ENCODE measurements around the gene CAPRIN1.

The CAPRIN1 gene

DNA sequence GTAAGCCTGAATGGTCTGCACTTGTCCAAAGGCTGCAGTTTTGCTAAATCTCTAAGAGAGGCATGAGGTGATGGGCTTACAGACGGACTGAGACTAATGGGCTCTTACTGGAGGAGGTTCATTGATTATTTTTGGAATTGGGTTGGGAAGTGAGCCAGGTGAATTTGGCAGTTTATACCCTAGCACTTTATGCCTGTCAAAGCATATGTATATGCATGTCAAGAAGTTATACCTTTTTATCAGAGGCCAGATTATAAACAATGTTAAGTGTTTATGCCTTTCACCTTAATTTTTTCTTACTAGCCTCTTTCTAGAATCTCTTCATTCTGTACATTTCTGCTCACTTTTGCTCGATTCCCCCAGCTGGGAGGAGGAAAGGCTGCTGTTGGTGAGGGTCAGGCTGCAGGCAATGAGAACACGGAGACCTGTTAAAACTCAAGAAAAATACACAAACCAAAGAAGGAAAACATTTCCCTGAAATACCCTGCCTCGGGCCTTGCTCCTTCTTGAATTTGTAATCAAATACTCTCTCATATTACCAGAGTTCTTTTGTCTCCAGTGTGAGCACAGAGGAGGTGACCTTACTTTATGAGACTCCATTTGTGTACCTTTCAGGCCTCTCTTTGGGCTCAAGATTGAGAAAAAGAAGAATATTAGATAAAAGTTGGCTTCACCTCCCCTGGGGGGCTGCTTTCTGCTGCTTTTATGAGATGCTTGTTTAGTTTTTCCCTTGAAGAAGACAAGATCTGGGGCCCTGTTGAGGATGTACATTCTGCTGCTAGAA is 73.5 kb downstream of the CAPRIN1 start:
- H3K79me2 ChIP-seq (ENCODE audit: control insufficient read depth, insufficient read depth, low read length, unreplicated experiment): no peaks in the 10 kb centered on the region
- H2AFZ ChIP-seq (ENCODE audit: low read length, unreplicated experiment): no peak overlapping the region
- no peak overlapping the region for H3K27ac ChIP-seq (ENCODE audit: low read depth, low read length)
- no peaks in the 10 kb centered on the region for H3K4me1 ChIP-seq (ENCODE audit: control insufficient read depth, insufficient read depth, low read length, unreplicated experiment)
- H3K4me3 ChIP-seq (ENCODE audit: low read depth, low read length): no peak overlapping the region
- peaks cover 22% of the 10 kb centered on the region for H3K36me3 ChIP-seq (ENCODE audit: insufficient read depth, low read length)
- no peaks in the 10 kb centered on the region for H3K27me3 ChIP-seq (ENCODE audit: insufficient read depth, low read length)

DNA sequence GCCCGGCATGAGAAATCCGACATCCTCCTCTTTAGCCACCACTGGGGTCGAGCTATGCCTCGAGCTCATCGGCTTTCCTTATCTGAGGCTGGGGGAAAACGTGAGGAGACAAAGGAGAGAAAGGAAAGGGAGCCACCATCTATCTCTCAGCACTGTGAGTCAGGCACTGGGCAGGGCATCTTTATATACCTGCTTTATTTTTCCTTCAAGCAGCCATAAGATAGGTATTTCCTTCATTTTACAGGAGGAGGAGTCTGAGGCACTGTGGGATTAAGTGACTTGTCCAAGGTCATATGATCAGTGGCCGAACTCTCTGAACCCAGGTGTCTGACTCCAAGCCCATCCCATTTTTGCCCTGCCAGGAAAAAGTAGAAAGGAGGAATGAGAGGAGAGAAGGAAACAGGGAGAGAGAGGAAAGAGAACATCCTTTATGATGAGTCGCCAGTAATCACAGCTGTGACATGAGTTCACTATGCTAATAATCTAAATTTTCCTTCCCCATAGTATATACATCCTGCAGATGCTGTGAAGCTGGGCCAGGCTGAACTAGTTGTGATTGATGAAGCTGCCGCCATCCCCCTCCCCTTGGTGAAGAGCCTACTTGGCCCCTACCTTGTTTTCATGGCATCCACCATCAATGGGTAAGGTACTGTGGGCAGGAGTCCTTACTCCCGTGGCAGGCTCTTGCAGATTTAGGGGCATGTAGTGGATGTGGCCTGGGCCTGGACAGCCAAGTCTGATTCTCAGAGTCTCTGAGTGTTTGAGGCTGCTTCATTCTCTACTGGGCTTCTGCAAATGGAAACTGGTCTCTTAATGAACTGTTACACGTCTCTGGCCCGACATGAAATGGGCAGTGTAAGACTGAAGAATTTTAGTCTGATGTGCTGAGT is 75.7 kb downstream of the CAPRIN1 start:
- no peak overlapping the region for H2AFZ ChIP-seq (ENCODE audit: low read length, unreplicated experiment)
- H3K27ac ChIP-seq (ENCODE audit: low read depth, low read length): no peak overlapping the region
- H3K27me3 ChIP-seq (ENCODE audit: insufficient read depth, low read length): no peaks in the 10 kb centered on the region
- H3K79me2 ChIP-seq (ENCODE audit: control insufficient read depth, insufficient read depth, low read length, unreplicated experiment): no peaks in the 10 kb centered on the region
- no peak overlapping the region for H3K4me3 ChIP-seq (ENCODE audit: low read depth, low read length)
- peaks cover 39% of the 10 kb centered on the region for H3K36me3 ChIP-seq (ENCODE audit: insufficient read depth, low read length)
- no peaks in the 10 kb centered on the region for H3K4me1 ChIP-seq (ENCODE audit: control insufficient read depth, insufficient read depth, low read length, unreplicated experiment)

DNA sequence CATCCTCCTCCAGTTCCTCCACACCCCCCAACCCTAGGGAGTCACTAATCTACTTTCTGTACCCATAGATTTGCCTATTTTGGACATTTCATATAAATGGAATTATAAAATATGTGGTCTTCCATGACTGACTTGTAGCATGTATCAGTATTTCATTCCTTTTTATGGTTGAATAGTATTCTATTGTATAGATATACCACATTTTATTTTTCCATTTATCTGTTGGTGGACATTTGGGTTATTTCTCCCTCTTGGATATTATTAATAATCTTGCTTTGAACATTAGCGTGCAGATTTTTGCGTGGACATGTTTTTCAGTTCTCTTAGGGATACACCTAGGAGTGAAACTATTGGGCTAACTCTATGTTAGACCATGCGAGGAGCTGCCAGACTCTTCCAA is 77.3 kb downstream of the CAPRIN1 start:
- Histone ChIP-seq H3K27me3 (ENCODE audit: insufficient read depth, low read length) (no peaks in the 10 kb centered on the region), H3K36me3 (ENCODE audit: insufficient read depth, low read length) (peaks cover 41% of the 10 kb centered on the region), H3K4me3 (ENCODE audit: low read depth, low read length) (no peak overlapping the region), H3K27ac (ENCODE audit: low read depth, low read length) (no peak overlapping the region), H2AFZ (ENCODE audit: low read length, unreplicated experiment) (no peak overlapping the region), H3K4me1 (ENCODE audit: control insufficient read depth, insufficient read depth, low read length, unreplicated experiment) (no peaks in the 10 kb centered on the region), H3K79me2 (ENCODE audit: control insufficient read depth, insufficient read depth, low read length, unreplicated experiment) (no peaks in the 10 kb centered on the region)

DNA sequence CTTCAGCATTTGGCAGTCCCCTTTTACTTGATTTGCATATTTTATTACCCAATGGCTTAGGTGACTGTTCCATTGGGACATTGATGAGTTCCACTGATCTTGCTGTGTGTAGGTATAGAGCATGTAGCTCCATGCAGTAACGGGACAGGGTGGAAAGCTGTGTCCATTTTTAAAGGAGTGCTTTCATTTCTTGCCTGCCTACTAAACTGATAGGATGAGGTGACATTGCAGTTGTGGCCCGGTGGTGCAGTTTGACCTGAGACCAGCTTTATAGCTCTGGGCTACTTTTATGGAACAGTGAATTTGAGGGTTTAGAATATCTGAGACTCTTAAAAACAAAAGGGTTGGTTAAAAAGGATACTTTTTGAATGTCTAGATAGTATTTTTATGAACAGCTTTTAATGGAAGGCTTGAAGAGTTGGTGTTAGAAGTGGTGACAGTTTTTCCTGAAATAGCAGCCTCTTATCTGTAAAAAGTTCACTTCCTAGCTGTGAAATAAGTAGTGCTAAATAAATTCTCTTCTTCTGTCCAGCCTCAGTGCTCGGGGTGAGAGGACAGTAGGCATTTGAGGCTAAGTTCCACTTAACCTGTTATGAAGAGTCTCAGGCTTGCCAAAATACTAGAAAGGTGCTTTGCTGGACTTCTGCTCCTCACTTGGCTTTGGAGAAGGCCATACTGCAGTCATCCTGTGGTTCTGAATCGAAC is 80.9 kb downstream of the CAPRIN1 start:
- Histone ChIP-seq H3K27ac (ENCODE audit: low read depth, low read length) (no peak overlapping the region), H2AFZ (ENCODE audit: low read length, unreplicated experiment) (no peak overlapping the region), H3K4me3 (ENCODE audit: low read depth, low read length) (no peak overlapping the region), H3K4me1 (ENCODE audit: control insufficient read depth, insufficient read depth, low read length, unreplicated experiment) (no peaks in the 10 kb centered on the region), H3K36me3 (ENCODE audit: insufficient read depth, low read length) (peaks cover 44% of the 10 kb centered on the region), H3K79me2 (ENCODE audit: control insufficient read depth, insufficient read depth, low read length, unreplicated experiment) (no peaks in the 10 kb centered on the region), H3K27me3 (ENCODE audit: insufficient read depth, low read length) (no peaks in the 10 kb centered on the region)

DNA sequence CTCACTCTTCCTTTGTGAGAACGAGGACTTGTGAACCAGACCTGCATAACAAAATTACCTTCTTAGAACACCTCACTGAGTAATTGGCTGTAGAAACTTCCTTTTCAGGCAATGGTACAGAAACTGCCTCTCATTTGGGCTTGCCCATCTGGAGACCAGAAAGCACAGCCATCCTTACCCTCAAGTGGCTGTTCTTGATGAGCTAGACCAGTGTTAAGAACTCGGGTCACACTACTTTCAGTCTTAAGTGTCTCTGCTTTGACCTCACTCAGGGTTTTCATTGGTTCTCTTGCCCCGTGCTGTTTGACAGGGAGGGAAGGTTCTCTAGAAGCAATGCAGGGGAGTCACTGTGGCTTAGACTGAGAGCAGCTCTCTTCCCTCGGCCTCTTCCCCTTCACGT is 83.2 kb downstream of the CAPRIN1 start:
- no peaks in the 10 kb centered on the region for H3K79me2 ChIP-seq (ENCODE audit: control insufficient read depth, insufficient read depth, low read length, unreplicated experiment)
- peaks cover 33% of the 10 kb centered on the region; the same call in 1 of the 2 replicates for H3K36me3 ChIP-seq (ENCODE audit: insufficient read depth, low read length)
- no peaks in the 10 kb centered on the region for H3K27me3 ChIP-seq (ENCODE audit: insufficient read depth, low read length)

DNA sequence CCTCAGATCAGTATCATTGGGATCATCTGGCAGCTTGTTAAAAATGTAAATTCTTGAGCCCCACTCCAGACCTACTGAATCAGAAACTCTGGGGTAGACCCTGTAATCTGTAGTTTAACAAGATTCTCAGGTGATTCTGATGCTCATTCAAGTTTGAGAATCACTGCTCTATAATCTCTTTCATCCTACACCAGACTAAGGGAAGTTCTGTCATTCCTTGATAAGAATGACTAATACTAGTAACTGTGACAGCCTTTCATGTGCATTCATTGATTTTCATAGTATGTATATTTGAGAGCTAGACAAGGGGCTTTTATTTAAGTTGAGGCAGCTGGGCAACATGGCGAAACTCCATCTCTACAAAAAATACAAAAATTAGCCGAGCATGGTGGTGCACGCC is 83.9 kb downstream of the CAPRIN1 start:
- Histone ChIP-seq H3K27me3 (ENCODE audit: insufficient read depth, low read length) (no peaks in the 10 kb centered on the region), H3K27ac (ENCODE audit: low read depth, low read length) (no peak overlapping the region), H3K4me3 (ENCODE audit: low read depth, low read length) (no peak overlapping the region), H3K36me3 (ENCODE audit: insufficient read depth, low read length) (peaks cover 30% of the 10 kb centered on the region; the same call in 1 of the 2 replicates), H3K4me1 (ENCODE audit: control insufficient read depth, insufficient read depth, low read length, unreplicated experiment) (no peaks in the 10 kb centered on the region), H3K79me2 (ENCODE audit: control insufficient read depth, insufficient read depth, low read length, unreplicated experiment) (no peaks in the 10 kb centered on the region), H2AFZ (ENCODE audit: low read length, unreplicated experiment) (no peak overlapping the region)

More for the DNA sequence above, 83.2 kb downstream of the CAPRIN1 start:
- H3K4me3 ChIP-seq (ENCODE audit: low read depth, low read length): no peak overlapping the region
- H3K27ac ChIP-seq (ENCODE audit: low read depth, low read length): no peak overlapping the region
- no peaks in the 10 kb centered on the region for H3K4me1 ChIP-seq (ENCODE audit: control insufficient read depth, insufficient read depth, low read length, unreplicated experiment)
- H2AFZ ChIP-seq (ENCODE audit: low read length, unreplicated experiment): no peak overlapping the region

DNA sequence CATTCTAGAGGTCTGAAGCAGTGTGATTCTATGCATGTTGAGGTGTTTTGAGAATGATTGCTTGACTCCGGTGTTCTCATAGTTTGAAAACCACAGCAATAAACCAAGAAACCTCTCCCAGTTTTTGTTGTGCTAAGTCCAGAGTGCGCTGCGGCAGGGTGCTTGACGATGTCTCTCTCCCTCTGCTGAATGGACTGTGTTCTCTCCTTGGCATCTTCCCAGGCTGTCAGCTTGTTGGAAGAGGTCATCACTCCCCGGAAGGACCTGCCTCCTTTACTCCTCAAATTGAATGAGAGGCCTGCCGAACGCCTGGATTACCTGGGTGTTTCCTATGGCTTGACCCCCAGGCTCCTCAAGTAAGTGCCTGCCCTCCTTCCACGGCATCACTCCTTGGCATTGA is 84.9 kb downstream of the CAPRIN1 start:
- Histone ChIP-seq H3K79me2 (ENCODE audit: control insufficient read depth, insufficient read depth, low read length, unreplicated experiment) (no peaks in the 10 kb centered on the region), H3K4me1 (ENCODE audit: control insufficient read depth, insufficient read depth, low read length, unreplicated experiment) (no peaks in the 10 kb centered on the region), H3K27ac (ENCODE audit: low read depth, low read length) (no peak overlapping the region), H2AFZ (ENCODE audit: low read length, unreplicated experiment) (no peak overlapping the region), H3K36me3 (ENCODE audit: insufficient read depth, low read length) (peaks cover 24% of the 10 kb centered on the region; the same call in 1 of the 2 replicates), H3K4me3 (ENCODE audit: low read depth, low read length) (no peak overlapping the region), H3K27me3 (ENCODE audit: insufficient read depth, low read length) (no peaks in the 10 kb centered on the region)

DNA sequence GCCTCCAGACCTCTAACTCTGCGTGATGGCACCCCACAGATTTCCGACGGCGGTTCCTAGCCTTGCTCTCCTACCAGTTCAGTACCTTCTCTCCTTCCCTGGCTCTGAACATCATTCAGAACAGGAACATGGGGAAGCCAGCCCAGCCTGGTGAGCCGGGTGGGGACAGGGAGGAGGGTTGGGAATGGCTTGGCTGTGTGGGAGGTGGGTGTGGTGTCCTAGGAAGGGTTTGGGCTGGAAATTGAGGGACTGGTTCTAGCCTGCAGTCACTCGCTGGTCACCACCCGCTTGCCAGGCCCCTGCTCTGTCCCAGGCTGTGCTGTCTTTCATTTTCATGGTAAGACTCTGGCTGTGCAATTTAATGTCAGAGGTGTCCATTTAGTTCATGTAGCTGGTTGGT is 87.8 kb downstream of the CAPRIN1 start:
- Histone ChIP-seq H3K4me1 (ENCODE audit: control insufficient read depth, insufficient read depth, low read length, unreplicated experiment) (no peaks in the 10 kb centered on the region), H3K36me3 (ENCODE audit: insufficient read depth, low read length) (peaks cover 30% of the 10 kb centered on the region; the same call in 1 of the 2 replicates), H3K27ac (ENCODE audit: low read depth, low read length) (no peak overlapping the region), H3K4me3 (ENCODE audit: low read depth, low read length) (no peak overlapping the region), H3K27me3 (ENCODE audit: insufficient read depth, low read length) (no peaks in the 10 kb centered on the region), H3K79me2 (ENCODE audit: control insufficient read depth, insufficient read depth, low read length, unreplicated experiment) (no peaks in the 10 kb centered on the region), H2AFZ (ENCODE audit: low read length, unreplicated experiment) (no peak overlapping the region)

DNA sequence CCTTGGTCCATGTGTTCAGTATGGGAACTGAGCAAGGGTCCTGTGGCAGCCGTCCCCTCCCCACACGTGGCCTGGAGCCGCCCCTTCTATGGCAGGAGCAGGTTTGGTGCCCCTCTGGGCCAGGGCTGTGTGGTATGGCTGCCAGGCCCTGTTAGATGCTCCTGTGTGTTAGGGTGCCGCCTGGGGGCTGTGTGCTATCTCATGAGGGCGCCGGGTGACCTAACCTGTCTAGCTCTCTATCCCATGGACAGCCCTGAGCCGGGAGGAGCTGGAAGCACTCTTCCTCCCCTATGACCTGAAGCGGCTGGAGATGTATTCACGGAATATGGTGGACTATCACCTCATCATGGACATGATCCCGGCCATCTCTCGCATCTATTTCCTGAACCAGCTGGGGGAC is 88.6 kb downstream of the CAPRIN1 start:
- Histone ChIP-seq H3K4me3 (ENCODE audit: low read depth, low read length) (no peak overlapping the region), H3K36me3 (ENCODE audit: insufficient read depth, low read length) (peaks cover 34% of the 10 kb centered on the region; the same call in 1 of the 2 replicates), H3K27ac (ENCODE audit: low read depth, low read length) (no peak overlapping the region), H3K4me1 (ENCODE audit: control insufficient read depth, insufficient read depth, low read length, unreplicated experiment) (no peaks in the 10 kb centered on the region), H3K79me2 (ENCODE audit: control insufficient read depth, insufficient read depth, low read length, unreplicated experiment) (no peaks in the 10 kb centered on the region), H2AFZ (ENCODE audit: low read length, unreplicated experiment) (no peak overlapping the region), H3K27me3 (ENCODE audit: insufficient read depth, low read length) (no peaks in the 10 kb centered on the region)

DNA sequence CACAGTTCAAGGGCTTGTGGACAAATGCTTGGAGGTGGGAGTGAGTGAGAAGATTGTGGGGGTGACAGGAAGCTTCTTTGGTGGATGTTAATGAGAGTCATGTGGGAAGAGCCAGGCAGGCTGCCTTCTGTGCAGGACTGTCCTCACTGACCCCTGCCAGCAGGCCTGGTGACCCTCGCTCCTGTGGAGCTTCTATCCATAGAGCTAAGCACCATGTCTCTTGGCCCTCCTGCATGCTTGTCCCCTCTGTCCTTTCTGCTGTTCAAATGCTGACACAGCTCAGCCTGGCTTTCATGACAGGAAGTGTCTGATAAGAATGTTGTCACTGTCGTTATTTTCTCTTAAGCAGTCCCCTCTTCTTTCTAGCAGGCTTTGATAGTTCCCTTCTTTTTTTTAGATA is 91.5 kb downstream of the CAPRIN1 start:
- no peaks in the 10 kb centered on the region for H3K27me3 ChIP-seq (ENCODE audit: insufficient read depth, low read length)
- no peaks in the 10 kb centered on the region for H3K4me1 ChIP-seq (ENCODE audit: control insufficient read depth, insufficient read depth, low read length, unreplicated experiment)
- H3K27ac ChIP-seq (ENCODE audit: low read depth, low read length): no peak overlapping the region
- H3K4me3 ChIP-seq (ENCODE audit: low read depth, low read length): no peak overlapping the region
- no peaks in the 10 kb centered on the region for H3K79me2 ChIP-seq (ENCODE audit: control insufficient read depth, insufficient read depth, low read length, unreplicated experiment)
- no peak overlapping the region for H2AFZ ChIP-seq (ENCODE audit: low read length, unreplicated experiment)
- H3K36me3 ChIP-seq (ENCODE audit: insufficient read depth, low read length): peaks cover 28% of the 10 kb centered on the region; the same call in 1 of the 2 replicates

All from ACC112 (cell line).